Kidney tubule cell (primary cell): ENCODE results near the gene ZBTB16.

Source experiments
- DNase-seq: peaks from one replicate; pipeline ENCODE4 v3.0.0-alpha.2; 2018; ENCODE audit warnings: low spot score

Gene ZBTB16

GRCh38 chr11:114059278-114059983, at the start of gene ZBTB16:
TSS of gene ZBTB16 (plus strand) at chr11:114059711. CDS start at chr11:114063301, 3,590 bp downstream.
- no peak for DNase-seq

- no peak for DNase-seq
Observed at GRCh38 chr11:114010931-114011330, 48.6 kb upstream of the ZBTB16 start.

GRCh38 chr11:114011443-114011842, 48.1 kb upstream of the ZBTB16 start:
- no peak for DNase-seq

- DNase-seq: no peak
Observed at GRCh38 chr11:114015117-114015516, 44.4 kb upstream of the ZBTB16 start.

- DNase-seq: no peak
Observed at GRCh38 chr11:114016986-114017385, 42.5 kb upstream of the ZBTB16 start.

GRCh38 chr11:114017723-114018122, 41.8 kb upstream of the ZBTB16 start:
- DNase-seq: peak; percentile 19

- DNase-seq: no peak
Observed at GRCh38 chr11:114019046-114019445, 40.5 kb upstream of the ZBTB16 start.

GRCh38 chr11:114019574-114019973, 39.9 kb upstream of the ZBTB16 start:
- DNase-seq: no peak

GRCh38 chr11:114025329-114025907, 34.1 kb upstream of the ZBTB16 start:
- no peak for DNase-seq

GRCh38 chr11:114026355-114026754, 33.2 kb upstream of the ZBTB16 start:
- peak; percentile 24 for DNase-seq

- DNase-seq: no peak
Observed at GRCh38 chr11:114027391-114027790, 32.1 kb upstream of the ZBTB16 start.

- DNase-seq: no peak
Observed at GRCh38 chr11:114027926-114028325, 31.6 kb upstream of the ZBTB16 start.

- DNase-seq: no peak
Observed at GRCh38 chr11:114031246-114031966, 28.1 kb upstream of the ZBTB16 start.

GRCh38 chr11:114031967-114032320, 27.6 kb upstream of the ZBTB16 start:
- no peak for DNase-seq

- no peak for DNase-seq
Observed at GRCh38 chr11:114033066-114033465, 26.4 kb upstream of the ZBTB16 start.

- no peak for DNase-seq
Observed at GRCh38 chr11:114033572-114033971, 25.9 kb upstream of the ZBTB16 start.

GRCh38 chr11:114034956-114035355, 24.6 kb upstream of the ZBTB16 start:
- DNase-seq: no peak

- peak; percentile 64 for DNase-seq
Observed at GRCh38 chr11:114036147-114036811, 23.2 kb upstream of the ZBTB16 start.

- no peak for DNase-seq
Observed at GRCh38 chr11:114036958-114037357, 22.6 kb upstream of the ZBTB16 start.

GRCh38 chr11:114039551-114039950, 20.0 kb upstream of the ZBTB16 start:
- DNase-seq: no peak

GRCh38 chr11:114040706-114041211, 18.8 kb upstream of the ZBTB16 start:
- peak; percentile 31 for DNase-seq

- DNase-seq: no peak
Observed at GRCh38 chr11:114042234-114042633, 17.3 kb upstream of the ZBTB16 start.
